H9 (cell line): ENCODE results near the gene ZNF425. TPM values are rescaled to one million over a fixed set of nuclear protein-coding genes. Genes with fewer than 3 reads are reported as not detected.

Experiments
- DNase-seq: peaks from one replicate; pipeline ENCODE4 v3.0.0-alpha.2; 2017
- H2AFZ ChIP-seq: one replicate; pipeline ENCODE4 v1.6.1; 2013; ENCODE audit warnings: mild to moderate bottlenecking, low read length, control low read depth, moderate library complexity
- H2AK5ac ChIP-seq: 2 replicates; pipeline ENCODE4 v1.6.1; 2013; ENCODE audit warnings: low read length, control low read depth, mixed read lengths; ENCODE audit not compliant: insufficient read length
- H2BK120ac ChIP-seq: one replicate; pipeline ENCODE4 v1.6.1; 2013; ENCODE audit warnings: low read depth, mild to moderate bottlenecking, low read length, control low read depth, inconsistent platforms; ENCODE audit not compliant: poor library complexity, severe bottlenecking
- H2BK12ac ChIP-seq: 2 replicates; pipeline ENCODE4 v1.6.1; 2013; ENCODE audit warnings: low read length, control low read depth, mixed read lengths, low read depth; ENCODE audit not compliant: insufficient read length
- H2BK15ac ChIP-seq: 2 replicates; pipeline ENCODE4 v1.6.1; 2013; ENCODE audit warnings: low read depth, low read length, control low read depth
- H2BK20ac ChIP-seq: one replicate; pipeline ENCODE4 v1.6.1; 2013; ENCODE audit warnings: low read depth, mild to moderate bottlenecking, low read length, control low read depth, inconsistent platforms; ENCODE audit not compliant: poor library complexity, severe bottlenecking
- H2BK5ac ChIP-seq: 2 replicates; pipeline ENCODE4 v1.6.1; 2013; ENCODE audit warnings: low read length, control low read depth, mixed read lengths; ENCODE audit not compliant: insufficient read length
- H3K14ac ChIP-seq: 2 replicates; pipeline ENCODE4 v1.6.1; 2013; ENCODE audit warnings: low read length, control low read depth; ENCODE audit not compliant: insufficient read depth
- H3K18ac ChIP-seq: 2 replicates; pipeline ENCODE4 v1.6.1; 2013; ENCODE audit warnings: low read depth, mild to moderate bottlenecking, mixed read lengths, low read length, control low read depth; ENCODE audit not compliant: insufficient read length
- H3K23ac ChIP-seq: 2 replicates; pipeline ENCODE4 v1.6.1; 2013; ENCODE audit warnings: low read length, control low read depth, mixed read lengths, low read depth; ENCODE audit not compliant: insufficient read length
- H3K23me2 ChIP-seq: 2 replicates; pipeline ENCODE4 v1.6.1; 2013; ENCODE audit warnings: low read depth, mild to moderate bottlenecking, mixed read lengths, low read length, control low read depth; ENCODE audit not compliant: insufficient read length, poor library complexity, severe bottlenecking
- H3K27ac ChIP-seq: 2 replicates; pipeline ENCODE4 v1.5.1; 2013; ENCODE audit warnings: low read length, control low read depth, mixed read lengths, low read depth; ENCODE audit not compliant: insufficient read length
- H3K27me3 ChIP-seq: 2 replicates; pipeline ENCODE4 v1.6.1; 2013; ENCODE audit warnings: low read length, control low read depth, inconsistent platforms; ENCODE audit not compliant: insufficient read depth
- H3K4ac ChIP-seq: 2 replicates; pipeline ENCODE4 v1.6.1; 2013; ENCODE audit warnings: low read depth, mild to moderate bottlenecking, control low read depth, inconsistent platforms, low read length, moderate library complexity
- H3K4me1 ChIP-seq: 2 replicates; pipeline ENCODE4 v1.6.1; 2013; ENCODE audit warnings: low read length, control low read depth, inconsistent platforms; ENCODE audit not compliant: insufficient read depth
- H3K4me2 ChIP-seq: 2 replicates; pipeline ENCODE4 v1.6.1; 2013; ENCODE audit warnings: low read length, control low read depth, mixed read lengths; ENCODE audit not compliant: insufficient read length, insufficient read depth
- H3K56ac ChIP-seq: 2 replicates; pipeline ENCODE4 v1.6.1; 2013; ENCODE audit warnings: low read depth, mild to moderate bottlenecking, mixed read lengths, low read length, control low read depth; ENCODE audit not compliant: insufficient read length
- H3K79me1 ChIP-seq: 2 replicates; pipeline ENCODE4 v1.6.1; 2013; ENCODE audit warnings: low read depth, mild to moderate bottlenecking, moderate library complexity, low read length, control low read depth, inconsistent platforms; ENCODE audit not compliant: insufficient read depth, poor library complexity, severe bottlenecking
- H3K79me2 ChIP-seq: 2 replicates; pipeline ENCODE4 v1.6.1; 2013; ENCODE audit warnings: low read length, control low read depth, inconsistent platforms; ENCODE audit not compliant: insufficient read depth
- H3K9ac ChIP-seq: 2 replicates; pipeline ENCODE4 v1.6.1; 2013; ENCODE audit warnings: low read length, control low read depth, mixed read lengths; ENCODE audit not compliant: insufficient read length; ENCODE audit errors: extremely low read depth
- H3K9me3 ChIP-seq: one replicate; pipeline ENCODE4 v1.6.1; 2013; ENCODE audit warnings: low read depth, low read length, inconsistent platforms; ENCODE audit not compliant: control insufficient read depth
- H3T11ph ChIP-seq: one replicate; pipeline ENCODE4 v1.6.1; 2013; ENCODE audit warnings: mild to moderate bottlenecking, low read length, control low read depth, inconsistent platforms
- H4K20me1 ChIP-seq: one replicate; pipeline ENCODE4 v1.6.1; 2013; ENCODE audit not compliant: control insufficient read depth, insufficient read length, insufficient read depth
- H4K5ac ChIP-seq: 2 replicates; pipeline ENCODE4 v1.6.1; 2013; ENCODE audit warnings: low read depth, mild to moderate bottlenecking, mixed read lengths, low read length, control low read depth; ENCODE audit not compliant: insufficient read length
- H4K8ac ChIP-seq: replicated peaks from 2 replicates; pipeline ENCODE4 v1.6.1; 2013; ENCODE audit warnings: low read length, control low read depth, mixed read lengths, low read depth; ENCODE audit not compliant: insufficient read length
- H4K91ac ChIP-seq: 2 replicates; pipeline ENCODE4 v1.6.1; 2013; ENCODE audit warnings: low read depth, mild to moderate bottlenecking, moderate library complexity, mixed read lengths, low read length, control low read depth; ENCODE audit not compliant: insufficient read length
- H3K27ac Mint-ChIP-seq, 3 experiments: 2 replicates in 2 of 3; 3 replicates in 1 of 3; pipeline ENCODE4 v1.8.0; 2020 to 2021; ENCODE audit warnings: mixed read lengths in 3 of 3, mild to moderate bottlenecking in 1 of 3, moderate library complexity in 1 of 3
- H3K27me3 Mint-ChIP-seq: 2 replicates; pipeline ENCODE4 v1.8.0; 2021; ENCODE audit warnings: low read depth, mild to moderate bottlenecking, moderate library complexity, mixed read lengths
- H3K36me3 Mint-ChIP-seq, 3 experiments: 2 replicates in 2 of 3; 3 replicates in 1 of 3; pipeline ENCODE4 v1.8.0; 2020 to 2021; ENCODE audit warnings: low read depth in 3 of 3, mixed read lengths in 3 of 3; ENCODE audit not compliant: insufficient read depth in 1 of 3
- H3K4me1 Mint-ChIP-seq, 2 experiments: 2 replicates each; pipeline ENCODE4 v1.8.0; 2020; ENCODE audit warnings: mixed read lengths in 2 of 2
- H3K4me3 Mint-ChIP-seq, 2 experiments: 2 replicates in 1 of 2; 3 replicates in 1 of 2; pipeline ENCODE4 v1.8.0; 2020 to 2021; ENCODE audit warnings: mild to moderate bottlenecking in 2 of 2, mixed read lengths in 2 of 2, moderate library complexity in 1 of 2
- H3K9me3 Mint-ChIP-seq, 2 experiments: 2 replicates in 1 of 2; 3 replicates in 1 of 2; pipeline ENCODE4 v1.8.0; 2020; ENCODE audit warnings: mild to moderate bottlenecking in 2 of 2, mixed read lengths in 2 of 2, moderate library complexity in 1 of 2
- WGBS: extraction: QIAGEN DNeasy Blood & Tissue Kit; methylation state at CpG from one replicate; pipeline ENCODE4 v1.1.7; 2013; ENCODE audit warnings: missing lambda C conversion rate, low lambda C conversion rate, mixed read lengths; ENCODE audit not compliant: insufficient read length; ENCODE audit errors: extremely low coverage; 5-methylcytosine and 5-hydroxymethylcytosine counted together
- total RNA-seq: library from RNA; stranded (reverse); gene quantifications from 2 replicates; pipeline ENCODE4 v1.2.1, GENCODE V29; 2021
- TF ChIP-seq, protein P1 (sequence below): fragments of 200-600 bp; sonication (generic); conservative IDR thresholded peaks from 3 replicates; pipeline ENCODE4 v1.8.0; 2021; ENCODE audit warnings: antibody characterized with exemption, mild to moderate bottlenecking

Gene ZNF425
- total RNA-seq, 1 experiment from 2014 or later: 5.4 TPM

DNA sequence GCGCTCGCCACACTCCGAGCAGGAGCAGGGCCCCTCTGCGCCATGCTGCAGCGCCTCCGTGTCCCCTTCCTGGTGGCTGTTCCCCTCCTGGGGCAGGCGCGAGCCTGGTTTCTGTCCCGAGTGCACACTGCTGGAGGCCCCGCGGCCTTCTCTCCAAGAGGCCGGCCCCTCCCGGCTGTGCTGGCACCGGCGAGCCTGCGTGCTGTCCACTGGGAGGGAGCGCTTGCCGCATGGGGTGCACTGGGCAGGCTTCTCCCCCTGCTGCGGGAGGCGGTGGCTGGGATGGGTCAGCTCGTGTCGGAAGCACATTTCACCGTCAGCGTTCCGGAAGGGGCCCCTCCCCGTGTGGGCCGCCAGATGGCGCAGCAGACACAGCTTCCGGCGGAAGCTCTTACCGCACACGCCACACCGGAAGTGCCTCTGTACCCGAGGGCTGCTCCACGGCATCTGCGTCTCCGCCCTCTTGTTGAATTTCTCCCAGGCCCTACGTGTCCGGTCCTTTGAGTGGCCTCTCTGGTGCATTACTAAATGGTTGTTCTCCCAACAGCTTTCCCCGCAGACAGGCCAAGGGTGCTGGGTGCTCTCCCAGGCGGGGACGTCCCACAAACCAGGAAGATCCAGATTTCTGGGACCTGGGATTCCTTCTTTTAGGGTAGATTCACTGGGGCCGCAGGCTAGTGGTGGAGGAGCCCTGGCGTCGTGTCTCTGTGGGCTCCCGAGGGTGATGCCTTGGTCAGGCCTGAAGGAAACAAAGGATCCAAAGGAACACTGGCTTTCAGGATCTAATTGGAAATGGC lies 54.3 kb downstream of the ZNF425 start:
- no peak overlapping the region; a peak in 1 of 5 replicates for H3K4me3 Mint-ChIP-seq
- no peak overlapping the region for H3K9ac ChIP-seq

More for the DNA sequence above, 54.3 kb downstream of the ZNF425 start:
- Histone ChIP-seq H3K23me2 (no peaks in the 10 kb centered on the region), H3K27me3 (no peaks in the 10 kb centered on the region), H3K23ac (no peak overlapping the region), H3K79me2 (no peaks in the 10 kb centered on the region), H3T11ph (no peak overlapping the region), H3K56ac (no peak overlapping the region), H3K27ac (no peak overlapping the region), H2BK12ac (no peak overlapping the region), H2AK5ac (no peak overlapping the region), H4K91ac (no peak overlapping the region), H2AFZ (no peak overlapping the region), H4K8ac (no peak overlapping the region), H2BK120ac (no peak overlapping the region), H3K18ac (no peak overlapping the region), H2BK15ac (no peak overlapping the region), H4K5ac (no peak overlapping the region), H3K9me3 (no peaks in the 10 kb centered on the region), H4K20me1 (no peaks in the 10 kb centered on the region), H3K79me1 (no peaks in the 10 kb centered on the region), H3K4ac (no peak overlapping the region), H2BK20ac (no peak overlapping the region), H3K14ac (no peak overlapping the region), H3K4me1 (no peaks in the 10 kb centered on the region), H3K4me2 (no peak overlapping the region), H2BK5ac (no peak overlapping the region)
- Mint-ChIP-seq H3K9me3 (no peaks in the 10 kb centered on the region), H3K27me3 (no peaks in the 10 kb centered on the region), H3K4me1 (peaks cover 2% of the 10 kb centered on the region in 2 experiments; a peak in 1 of 4 replicates), H3K27ac (peak overlapping the region; percentile 76 to 93 (median 90); a peak in 3 of 7 replicates), H3K36me3 (peaks cover 19 to 65% (median 51%) of the 10 kb centered on the region in 3 experiments)
- no CpG with 5 or more reads among the region's 46 CpGs for WGBS
- DNase-seq: peak; percentile 90
- TF ChIP-seq, protein P1, sequence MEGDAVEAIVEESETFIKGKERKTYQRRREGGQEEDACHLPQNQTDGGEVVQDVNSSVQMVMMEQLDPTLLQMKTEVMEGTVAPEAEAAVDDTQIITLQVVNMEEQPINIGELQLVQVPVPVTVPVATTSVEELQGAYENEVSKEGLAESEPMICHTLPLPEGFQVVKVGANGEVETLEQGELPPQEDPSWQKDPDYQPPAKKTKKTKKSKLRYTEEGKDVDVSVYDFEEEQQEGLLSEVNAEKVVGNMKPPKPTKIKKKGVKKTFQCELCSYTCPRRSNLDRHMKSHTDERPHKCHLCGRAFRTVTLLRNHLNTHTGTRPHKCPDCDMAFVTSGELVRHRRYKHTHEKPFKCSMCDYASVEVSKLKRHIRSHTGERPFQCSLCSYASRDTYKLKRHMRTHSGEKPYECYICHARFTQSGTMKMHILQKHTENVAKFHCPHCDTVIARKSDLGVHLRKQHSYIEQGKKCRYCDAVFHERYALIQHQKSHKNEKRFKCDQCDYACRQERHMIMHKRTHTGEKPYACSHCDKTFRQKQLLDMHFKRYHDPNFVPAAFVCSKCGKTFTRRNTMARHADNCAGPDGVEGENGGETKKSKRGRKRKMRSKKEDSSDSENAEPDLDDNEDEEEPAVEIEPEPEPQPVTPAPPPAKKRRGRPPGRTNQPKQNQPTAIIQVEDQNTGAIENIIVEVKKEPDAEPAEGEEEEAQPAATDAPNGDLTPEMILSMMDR: peak; percentile 91
